Endodermal cell (in vitro differentiated cells): ENCODE results near the gene PARVA. TPM values are rescaled to one million over a fixed set of nuclear protein-coding genes. Genes with fewer than 3 reads are reported as not detected.
A peak's percentile ranks its signal among the peaks of the same experiment; 100 is the strongest.

Experiments
- DNase-seq: peaks from one replicate; pipeline ENCODE4 v3.0.0-alpha.2; 2017
- H3K27ac ChIP-seq: 2 replicates; pipeline ENCODE4 v1.5.1; 2013; ENCODE audit warnings: mild to moderate bottlenecking, low read depth, low read length, moderate library complexity
- H3K27me3 ChIP-seq: 2 replicates; pipeline ENCODE4 v1.6.1; 2013; ENCODE audit warnings: mild to moderate bottlenecking, low read length, moderate library complexity; ENCODE audit not compliant: insufficient read depth, control insufficient read depth, poor library complexity, severe bottlenecking
- H3K36me3 ChIP-seq: 2 replicates; pipeline ENCODE4 v1.7.0; 2013; ENCODE audit warnings: mild to moderate bottlenecking, low read length, moderate library complexity; ENCODE audit not compliant: control insufficient read depth, insufficient read depth
- H3K4me1 ChIP-seq: one replicate; pipeline ENCODE4 v1.7.0; 2013; ENCODE audit warnings: low read length; ENCODE audit not compliant: control insufficient read depth, insufficient read depth
- H3K4me3 ChIP-seq: 2 replicates; pipeline ENCODE4 v1.5.1; 2013; ENCODE audit warnings: mild to moderate bottlenecking, low read length, moderate library complexity
- H3K9ac ChIP-seq: 2 replicates; pipeline ENCODE4 v1.6.1; 2013; ENCODE audit warnings: mild to moderate bottlenecking, low read length, moderate library complexity; ENCODE audit not compliant: poor library complexity, severe bottlenecking; ENCODE audit errors: extremely low read depth
- H3K9me3 ChIP-seq: 2 replicates; pipeline ENCODE4 v1.6.1; 2013; ENCODE audit warnings: mild to moderate bottlenecking, low read length, moderate library complexity; ENCODE audit not compliant: control insufficient read depth
- H3K27ac Mint-ChIP-seq: 2 replicates; pipeline ENCODE4 v1.8.0; 2020; ENCODE audit warnings: mixed read lengths
- H3K27me3 Mint-ChIP-seq: 2 replicates; pipeline ENCODE4 v1.8.0; 2021; ENCODE audit warnings: mild to moderate bottlenecking, mixed read lengths; ENCODE audit not compliant: insufficient read depth
- H3K36me3 Mint-ChIP-seq: 2 replicates; pipeline ENCODE4 v1.8.0; 2020; ENCODE audit warnings: low read depth, mixed read lengths
- H3K4me1 Mint-ChIP-seq: 2 replicates; pipeline ENCODE4 v1.8.0; 2020; ENCODE audit warnings: mixed read lengths
- H3K4me3 Mint-ChIP-seq: 2 replicates; pipeline ENCODE4 v1.8.0; 2020; ENCODE audit warnings: mild to moderate bottlenecking, moderate library complexity, mixed read lengths
- H3K9me3 Mint-ChIP-seq: 2 replicates; pipeline ENCODE4 v1.8.0; 2020; ENCODE audit warnings: mild to moderate bottlenecking, mixed read lengths
- WGBS, 2 experiments: methylation state at CpG; one replicate each; pipeline versions ENCODE4 v1.1.5 to v1.1.7; 2013; ENCODE audit warnings: missing lambda C conversion rate in 2 of 2, mixed read lengths in 1 of 2; ENCODE audit not compliant: insufficient coverage in 1 of 2, insufficient read length in 1 of 2; 5-methylcytosine and 5-hydroxymethylcytosine counted together
- total RNA-seq, 2 donors: library from RNA; stranded (reverse); fragmentation: NEBNext Ultra II Directional in 1 of 2; extraction: Animal tissue kit (Norgen Biotek cat#: 25700) in 1 of 2; gene quantifications; 2 replicates in 1 of 2; 3 replicates in 1 of 2; pipeline ENCODE4 v1.2.1, GENCODE V29; 2021
- TF ChIP-seq, protein P1 (sequence below): fragments of 200-600 bp; sonication (generic); conservative IDR thresholded peaks from 2 replicates; pipeline ENCODE4 v1.5.0; 2021; ENCODE audit warnings: antibody characterized with exemption, mild to moderate bottlenecking

PARVA gene
- total RNA-seq, 2 donors from 2014 or later: 27.3 to 37.3 TPM

DNA sequence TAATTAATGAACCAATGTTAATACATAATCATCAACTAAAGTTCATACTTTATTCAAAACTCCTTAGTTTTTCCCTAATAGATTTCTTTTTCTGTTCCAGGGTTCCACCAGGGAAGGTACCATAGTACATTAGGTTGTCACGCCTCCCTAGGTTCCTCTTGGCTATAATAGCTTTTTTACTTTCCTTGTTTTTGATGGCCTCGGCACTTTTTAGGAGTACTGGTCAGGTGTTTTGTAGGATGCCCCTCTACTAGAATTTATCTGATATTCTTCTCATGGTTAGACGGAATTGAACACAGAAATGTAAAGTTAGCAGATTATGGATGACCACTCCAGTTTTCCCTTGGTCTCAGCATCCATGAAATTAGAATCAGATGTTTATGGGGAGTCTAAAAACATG lies 34.0 kb downstream of the PARVA start:
- peaks cover 3% of the 10 kb centered on the region for H3K36me3 Mint-ChIP-seq
- no peak overlapping the region for H3K9ac ChIP-seq

DNA sequence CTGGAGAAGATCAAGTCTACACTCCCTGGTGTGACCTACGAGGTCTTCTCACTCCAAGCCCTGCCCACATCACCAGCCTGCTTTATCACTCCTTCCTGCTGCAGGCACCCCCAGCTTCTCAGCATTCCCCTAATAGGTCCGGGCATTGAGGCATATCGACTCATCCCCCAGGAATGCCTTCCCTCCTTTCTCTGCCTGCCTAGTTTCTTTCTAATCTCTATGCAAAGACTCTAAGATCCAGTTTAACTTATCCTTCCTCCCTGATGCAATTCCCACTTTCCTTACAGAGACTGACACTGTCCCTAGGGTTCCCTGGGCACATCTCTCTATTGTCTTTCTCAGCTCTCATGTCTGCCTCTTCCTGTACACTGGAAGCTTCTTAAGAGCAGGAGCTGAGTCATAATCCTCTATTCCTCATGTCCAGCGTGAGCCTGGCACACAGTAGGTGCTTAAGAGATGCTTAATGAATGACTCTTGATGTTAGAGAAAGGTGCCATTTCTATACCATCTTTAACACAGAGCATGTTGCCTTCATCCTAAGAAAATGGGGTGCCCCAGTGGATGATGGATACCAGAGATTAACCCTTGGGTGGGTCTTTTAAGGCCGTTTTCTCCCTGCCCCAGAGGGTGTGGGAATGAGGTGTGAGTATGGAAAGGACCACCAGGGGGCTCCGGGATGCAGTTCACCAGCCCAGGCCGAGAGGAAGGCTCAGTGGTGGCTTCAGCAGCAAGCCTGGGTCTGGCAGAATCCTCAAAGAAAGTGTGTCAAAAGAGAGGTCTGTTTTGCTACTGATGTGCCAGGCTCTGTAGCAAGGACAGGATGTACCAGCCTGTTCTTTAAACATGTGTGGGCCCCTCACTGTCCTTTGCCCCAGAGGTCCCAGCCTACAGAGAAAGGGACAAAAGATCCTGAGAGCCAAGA lies 34.7 kb downstream of the PARVA start:
- DNase-seq: peak; percentile 95
- Mint-ChIP-seq H3K4me3 (no peak overlapping the region), H3K9me3 (no peaks in the 10 kb centered on the region), H3K27me3 (no peaks in the 10 kb centered on the region), H3K36me3 (peaks cover under 1% of the 10 kb centered on the region), H3K4me1 (peaks cover 20% of the 10 kb centered on the region), H3K27ac (peak overlapping the region; percentile 81)
- Histone ChIP-seq H3K4me3 (no peak overlapping the region), H3K36me3 (no peaks in the 10 kb centered on the region), H3K9me3 (no peaks in the 10 kb centered on the region), H3K4me1 (no peaks in the 10 kb centered on the region), H3K9ac (no peak overlapping the region), H3K27me3 (no peaks in the 10 kb centered on the region), H3K27ac (peak overlapping the region; percentile 22)
- 25 to 41% methylated on average over 4 to 7 of the region's 7 CpGs for WGBS, 2 experiments
- TF ChIP-seq, protein P1, sequence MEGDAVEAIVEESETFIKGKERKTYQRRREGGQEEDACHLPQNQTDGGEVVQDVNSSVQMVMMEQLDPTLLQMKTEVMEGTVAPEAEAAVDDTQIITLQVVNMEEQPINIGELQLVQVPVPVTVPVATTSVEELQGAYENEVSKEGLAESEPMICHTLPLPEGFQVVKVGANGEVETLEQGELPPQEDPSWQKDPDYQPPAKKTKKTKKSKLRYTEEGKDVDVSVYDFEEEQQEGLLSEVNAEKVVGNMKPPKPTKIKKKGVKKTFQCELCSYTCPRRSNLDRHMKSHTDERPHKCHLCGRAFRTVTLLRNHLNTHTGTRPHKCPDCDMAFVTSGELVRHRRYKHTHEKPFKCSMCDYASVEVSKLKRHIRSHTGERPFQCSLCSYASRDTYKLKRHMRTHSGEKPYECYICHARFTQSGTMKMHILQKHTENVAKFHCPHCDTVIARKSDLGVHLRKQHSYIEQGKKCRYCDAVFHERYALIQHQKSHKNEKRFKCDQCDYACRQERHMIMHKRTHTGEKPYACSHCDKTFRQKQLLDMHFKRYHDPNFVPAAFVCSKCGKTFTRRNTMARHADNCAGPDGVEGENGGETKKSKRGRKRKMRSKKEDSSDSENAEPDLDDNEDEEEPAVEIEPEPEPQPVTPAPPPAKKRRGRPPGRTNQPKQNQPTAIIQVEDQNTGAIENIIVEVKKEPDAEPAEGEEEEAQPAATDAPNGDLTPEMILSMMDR: peak; percentile 93

More for the DNA sequence above, 34.0 kb downstream of the PARVA start:
- peaks cover 20% of the 10 kb centered on the region for H3K4me1 Mint-ChIP-seq
- H3K27me3 ChIP-seq: no peaks in the 10 kb centered on the region
- no peak overlapping the region for H3K4me3 ChIP-seq
- no peaks in the 10 kb centered on the region for H3K9me3 Mint-ChIP-seq
- no peak overlapping the region for H3K27ac ChIP-seq
- peak overlapping the region; percentile 81 for H3K27ac Mint-ChIP-seq
- DNase-seq: no peak
- no peaks in the 10 kb centered on the region for H3K36me3 ChIP-seq
- TF ChIP-seq, protein P1: no peak
- WGBS, 2 experiments: 94 to 97% methylated on average over 2 to 3 of the region's 3 CpGs
- no peaks in the 10 kb centered on the region for H3K4me1 ChIP-seq
- H3K27me3 Mint-ChIP-seq: no peaks in the 10 kb centered on the region
- H3K4me3 Mint-ChIP-seq: no peak overlapping the region
- peaks cover under 1% of the 10 kb centered on the region for H3K9me3 ChIP-seq

DNA sequence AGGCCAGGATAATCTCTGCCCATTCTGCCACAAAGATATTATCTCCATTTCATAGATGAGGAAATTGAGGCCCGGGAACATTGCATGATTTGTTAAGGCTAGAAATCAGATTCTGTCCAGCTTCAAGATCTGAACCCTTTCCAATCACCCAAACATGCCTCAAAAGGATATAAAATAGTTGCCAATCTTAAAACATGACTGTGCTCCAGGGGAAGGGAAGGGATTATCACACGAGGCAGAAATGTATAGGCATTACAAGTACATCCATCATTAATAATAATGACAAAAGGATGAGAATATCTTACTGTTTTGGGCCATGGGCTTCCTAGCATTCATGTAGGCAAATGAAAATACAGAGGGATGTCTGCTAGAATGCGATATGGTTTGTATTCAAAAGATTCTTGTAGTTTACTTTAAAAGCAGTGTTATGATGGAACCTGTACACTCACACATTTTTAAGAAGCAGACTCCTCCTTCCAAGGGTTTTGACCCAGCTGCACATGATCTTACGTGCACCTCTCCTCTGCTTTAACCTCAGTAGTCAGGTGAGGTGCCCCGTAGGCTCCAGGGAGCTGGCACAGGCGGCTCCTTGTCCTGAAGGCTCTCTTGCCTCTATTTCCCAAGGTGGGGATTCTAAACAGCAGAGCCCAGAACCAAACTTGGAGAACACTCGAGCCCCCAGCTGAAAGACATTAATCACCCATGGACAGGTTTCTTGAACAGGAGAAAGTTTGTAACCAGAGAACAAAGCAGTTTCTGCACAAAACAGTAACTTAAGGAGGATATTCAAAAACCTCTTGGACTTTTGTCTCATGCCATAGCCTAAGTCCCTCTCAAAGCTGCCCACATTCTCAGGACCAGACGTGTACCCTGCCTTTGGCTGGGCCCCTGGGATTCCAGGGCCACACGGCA lies 36.0 kb downstream of the PARVA start:
- Histone ChIP-seq H3K36me3 (no peaks in the 10 kb centered on the region), H3K27me3 (no peaks in the 10 kb centered on the region), H3K4me1 (peaks cover 5% of the 10 kb centered on the region), H3K4me3 (no peak overlapping the region), H3K9me3 (no peaks in the 10 kb centered on the region), H3K9ac (no peak overlapping the region), H3K27ac (no peak overlapping the region)
- peak overlapping the region; percentile 19 for H3K27ac Mint-ChIP-seq
- no peaks in the 10 kb centered on the region for H3K36me3 Mint-ChIP-seq
- no peak overlapping the region for H3K4me3 Mint-ChIP-seq
- TF ChIP-seq, protein P1: no peak
- H3K4me1 Mint-ChIP-seq: peaks cover 26% of the 10 kb centered on the region
- WGBS, 2 experiments: 88 to 91% methylated on average over 6 to 8 of the region's 9 CpGs
- no peaks in the 10 kb centered on the region for H3K27me3 Mint-ChIP-seq
- DNase-seq: no peak
- H3K9me3 Mint-ChIP-seq: no peaks in the 10 kb centered on the region
